Brain pericyte (primary cell): ENCODE measurements around the gene SPECC1L.

Source experiments
- DNase-seq: peaks from one replicate; pipeline ENCODE4 v3.0.0-alpha.2; 2012; ENCODE audit warnings: low read depth, low spot score

The SPECC1L gene

GRCh38 chr22:24398409-24398808, 127.8 kb downstream of the SPECC1L start:
- DNase-seq = no peak

GRCh38 chr22:24400034-24400725, 129.5 kb downstream of the SPECC1L start:
- DNase-seq = no peak

- DNase-seq = no peak
Observed at GRCh38 chr22:24400726-24401596, 130.3 kb downstream of the SPECC1L start.

- no peak for DNase-seq
Observed at GRCh38 chr22:24401931-24402367, 131.3 kb downstream of the SPECC1L start.

GRCh38 chr22:24402460-24403192, 132.0 kb downstream of the SPECC1L start:
- DNase-seq = no peak

GRCh38 chr22:24403346-24403745, 132.7 kb downstream of the SPECC1L start:
- DNase-seq = no peak

GRCh38 chr22:24404561-24405275, 134.1 kb downstream of the SPECC1L start:
- DNase-seq = no peak

- no peak for DNase-seq
Observed at GRCh38 chr22:24405631-24406321, 135.1 kb downstream of the SPECC1L start.

- no peak for DNase-seq
Observed at GRCh38 chr22:24406322-24407277, 136.0 kb downstream of the SPECC1L start.

- DNase-seq = no peak
Observed at GRCh38 chr22:24407278-24407665, 136.6 kb downstream of the SPECC1L start.

- no peak for DNase-seq
Observed at GRCh38 chr22:24407884-24408283, 137.3 kb downstream of the SPECC1L start.

- no peak for DNase-seq
Observed at GRCh38 chr22:24408630-24409029, 138.0 kb downstream of the SPECC1L start.

GRCh38 chr22:24409707-24410106, 139.1 kb downstream of the SPECC1L start:
- no peak for DNase-seq

- DNase-seq = no peak
Observed at GRCh38 chr22:24410110-24410856, 139.7 kb downstream of the SPECC1L start.

- DNase-seq = no peak
Observed at GRCh38 chr22:24411256-24412004, 140.8 kb downstream of the SPECC1L start.

GRCh38 chr22:24412274-24412673, 141.6 kb downstream of the SPECC1L start:
- DNase-seq = no peak

- no peak for DNase-seq
Observed at GRCh38 chr22:24413271-24413670, 142.6 kb downstream of the SPECC1L start.

- no peak for DNase-seq
Observed at GRCh38 chr22:24413736-24414385, 143.2 kb downstream of the SPECC1L start.
